NCI-H526 (cell line): ENCODE results near the gene ARNT2.

Experiments used
- DNase-seq, 2 experiments: peaks; one replicate each; lab custom pipeline; 2025; lab: John Stamatoyannopoulos, UW

The ARNT2 gene

GRCh38 chr15:80594091-80594889 lies 190.1 kb downstream of the ARNT2 start:
- no peak for DNase-seq

- no peak for DNase-seq
Observed at GRCh38 chr15:80595396-80595795, 191.2 kb downstream of the ARNT2 start.

GRCh38 chr15:80596521-80596976 lies 192.4 kb downstream of the ARNT2 start:
- no peak for DNase-seq

- DNase-seq, result no peak
Observed at GRCh38 chr15:80597076-80597475, 192.9 kb downstream of the ARNT2 start.

- no peak for DNase-seq
Observed at GRCh38 chr15:80599359-80599758, 195.2 kb downstream of the ARNT2 start.

GRCh38 chr15:80600626-80601025 lies 196.4 kb downstream of the ARNT2 start:
- no peak for DNase-seq

GRCh38 chr15:80601256-80601655 lies 197.1 kb downstream of the ARNT2 start:
- no peak for DNase-seq

- no peak for DNase-seq
Observed at GRCh38 chr15:80604583-80605575, 200.7 kb downstream of the ARNT2 start.

GRCh38 chr15:80605591-80606150 lies 201.5 kb downstream of the ARNT2 start:
- no peak for DNase-seq

GRCh38 chr15:80606511-80607071 lies 202.4 kb downstream of the ARNT2 start:
- no peak for DNase-seq

- DNase-seq, result no peak
Observed at GRCh38 chr15:80607287-80607980, 203.3 kb downstream of the ARNT2 start.

- DNase-seq, result no peak
Observed at GRCh38 chr15:80608688-80609087, 204.5 kb downstream of the ARNT2 start.

GRCh38 chr15:80609091-80609490 lies 204.9 kb downstream of the ARNT2 start:
- no peak for DNase-seq

GRCh38 chr15:80609512-80609946 lies 205.3 kb downstream of the ARNT2 start:
- no peak for DNase-seq

- no peak for DNase-seq
Observed at GRCh38 chr15:80611543-80612080, 207.4 kb downstream of the ARNT2 start.

GRCh38 chr15:80612118-80612823 lies 208.1 kb downstream of the ARNT2 start:
- DNase-seq, result no peak

GRCh38 chr15:80613762-80614365 lies 209.7 kb downstream of the ARNT2 start:
- no peak for DNase-seq

- no peak for DNase-seq
Observed at GRCh38 chr15:80614711-80615360, 210.7 kb downstream of the ARNT2 start.

- DNase-seq, result no peak
Observed at GRCh38 chr15:80615361-80615736, 211.2 kb downstream of the ARNT2 start.
